GM23248 (cell line): ENCODE results near the gene GAS7.

Experiments used
- EZH2 ChIP-seq: fragments of 200-600 bp; sonication (generic); IDR thresholded peaks from 2 replicates; pipeline ENCODE4 v1.6.1; 2018; ENCODE audit warnings: antibody characterized with exemption, mild to moderate bottlenecking; ENCODE audit not compliant: insufficient read depth, poor library complexity, severe bottlenecking
- EZH2phosphoT487 ChIP-seq: fragments of 200-600 bp; sonication (generic); IDR thresholded peaks from 2 replicates; pipeline ENCODE4 v1.6.1; 2018; ENCODE audit warnings: antibody characterized with exemption, moderate library complexity, mild to moderate bottlenecking, low read depth; ENCODE audit not compliant: insufficient read depth

- TF ChIP-seq EZH2 = no peak
- TF ChIP-seq EZH2phosphoT487 = no peak
Measured at GRCh38 chr17:10018461-10018891, 179.9 kb downstream of the GAS7 start.
